GM19351 (cell line): ENCODE results near the gene ZNF611.
"Not testable (repeated sequence)": the region's sequence is repeated elsewhere in the genome, so short reads cannot be mapped to it uniquely, and the experiment has no call there.

ENCODE experiments used
- ATAC-seq: cut with Tn5 transposase; IDR thresholded peaks from one replicate; pipeline ENCODE4 v1.9.1; 2021; ENCODE audit warnings: mild to moderate bottlenecking, moderate library complexity; ENCODE audit not compliant: unreplicated experiment

ZNF611 gene

GRCh38 chr19:52720541-52720940 is 14.3 kb downstream of the ZNF611 start:
- ATAC-seq: not testable (repeated sequence)

- no peak for ATAC-seq
Measured at GRCh38 chr19:52716522-52716921, 18.3 kb downstream of the ZNF611 start.

- ATAC-seq: not testable (repeated sequence)
Measured at GRCh38 chr19:52715902-52716301, 18.9 kb downstream of the ZNF611 start.

GRCh38 chr19:52715330-52715729 is 19.5 kb downstream of the ZNF611 start:
- ATAC-seq: not testable (repeated sequence)

- ATAC-seq: not testable (repeated sequence)
Measured at GRCh38 chr19:52713051-52713450, 21.8 kb downstream of the ZNF611 start.

GRCh38 chr19:52711661-52712060 is 23.2 kb downstream of the ZNF611 start:
- not testable (repeated sequence) for ATAC-seq

- ATAC-seq: no peak
Measured at GRCh38 chr19:52710538-52710937, 24.3 kb downstream of the ZNF611 start.

- not testable (repeated sequence) for ATAC-seq
Measured at GRCh38 chr19:52705615-52706014, 29.2 kb downstream of the ZNF611 start.

- no peak for ATAC-seq
Measured at GRCh38 chr19:52703917-52704316, 30.9 kb downstream of the ZNF611 start.

GRCh38 chr19:52700673-52701072 is 34.2 kb downstream of the ZNF611 start:
- no peak for ATAC-seq

- ATAC-seq: not testable (repeated sequence)
Measured at GRCh38 chr19:52699555-52699954, 35.3 kb downstream of the ZNF611 start.

- ATAC-seq: no peak
Measured at GRCh38 chr19:52695996-52696395, 38.8 kb downstream of the ZNF611 start.

GRCh38 chr19:52694921-52695320 is 39.9 kb downstream of the ZNF611 start:
- ATAC-seq: no peak

GRCh38 chr19:52694281-52694680 is 40.6 kb downstream of the ZNF611 start:
- ATAC-seq: not testable (repeated sequence)

GRCh38 chr19:52692431-52693008 is 42.3 kb downstream of the ZNF611 start:
- ATAC-seq: no peak

- no peak for ATAC-seq
Measured at GRCh38 chr19:52691737-52692136, 43.1 kb downstream of the ZNF611 start.

GRCh38 chr19:52691215-52691610 is 43.6 kb downstream of the ZNF611 start:
- no peak for ATAC-seq

GRCh38 chr19:52690369-52691214 is 44.3 kb downstream of the ZNF611 start:
- peak; percentile 87 for ATAC-seq

GRCh38 chr19:52689843-52690368 is 44.9 kb downstream of the ZNF611 start:
- ATAC-seq: peak; percentile 33

GRCh38 chr19:52688925-52689796 is 45.7 kb downstream of the ZNF611 start:
- not testable (repeated sequence) for ATAC-seq

- ATAC-seq: no peak
Measured at GRCh38 chr19:52688335-52688734, 46.5 kb downstream of the ZNF611 start.
